Subcutaneous abdominal adipose tissue (tissue), 5 donors: Measurements from ENCODE around the gene EPHA6.

Source experiments
- H3K27ac ChIP-seq: one replicate; pipeline ENCODE4 v1.7.0; 2013; ENCODE audit warnings: low read depth, mild to moderate bottlenecking, inconsistent platforms, low read length, moderate library complexity
- H3K27me3 ChIP-seq, 5 donors: one replicate each; pipeline ENCODE4 v1.7.0; 2013; ENCODE audit warnings: low read length in 5 of 5, inconsistent platforms in 1 of 5; ENCODE audit not compliant: control insufficient read depth in 5 of 5, insufficient read depth in 4 of 5
- H3K36me3 ChIP-seq, 5 donors: one replicate each; pipeline ENCODE4 v1.7.0; 2013; ENCODE audit warnings: low read length in 5 of 5; ENCODE audit not compliant: control insufficient read depth in 5 of 5, insufficient read depth in 5 of 5
- H3K4me1 ChIP-seq, 5 donors: one replicate each; pipeline ENCODE4 v1.7.0; 2013; ENCODE audit warnings: low read length in 5 of 5, mild to moderate bottlenecking in 3 of 5, moderate library complexity in 1 of 5; ENCODE audit not compliant: control insufficient read depth in 5 of 5, insufficient read depth in 5 of 5
- H3K4me3 ChIP-seq, 5 donors: one replicate each; pipeline ENCODE4 v1.7.0; 2013; ENCODE audit warnings: low read length in 5 of 5, low read depth in 1 of 5
- H3K9ac ChIP-seq, 5 donors: one replicate each; pipeline ENCODE4 v1.7.0; 2013; ENCODE audit warnings: low read length in 5 of 5, mild to moderate bottlenecking in 4 of 5, moderate library complexity in 3 of 5
- H3K9me3 ChIP-seq, 5 donors: one replicate each; pipeline ENCODE4 v1.7.0; 2013; ENCODE audit warnings: low read length in 5 of 5; ENCODE audit not compliant: control insufficient read depth in 5 of 5
- donor health status: healthy.
- donor health status: healthy.
- donor health status: healthy.
- donor health status: healthy.
- donor health status: healthy.

EPHA6 gene

DNA sequence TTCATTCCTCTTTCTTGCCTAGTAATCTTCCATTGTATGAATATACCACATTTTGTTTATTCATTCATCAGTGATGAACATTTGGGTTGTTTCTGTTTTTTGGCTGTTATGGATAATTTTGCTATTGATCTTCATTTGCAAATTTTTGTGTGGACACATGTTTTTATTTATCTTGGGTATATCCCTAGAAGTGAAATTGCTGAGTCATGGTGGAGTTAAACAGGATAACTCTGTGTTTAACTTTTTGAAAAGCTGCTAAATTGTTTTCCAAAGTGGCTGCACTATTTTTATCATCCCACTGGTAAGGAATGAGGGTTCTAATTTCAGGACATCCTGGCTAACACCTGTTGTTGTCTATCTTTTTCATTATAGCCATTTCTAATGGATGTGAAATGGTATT lies 875.6 kb downstream of the EPHA6 start:
- Histone ChIP-seq H3K4me3 (no peak overlapping the region), H3K4me1 (no peaks in the 10 kb centered on the region), H3K9me3 (no peaks in the 10 kb centered on the region), H3K36me3 (no peaks in the 10 kb centered on the region), H3K27ac (no peak overlapping the region), H3K9ac (no peak overlapping the region), H3K27me3 (no peaks in the 10 kb centered on the region)

DNA sequence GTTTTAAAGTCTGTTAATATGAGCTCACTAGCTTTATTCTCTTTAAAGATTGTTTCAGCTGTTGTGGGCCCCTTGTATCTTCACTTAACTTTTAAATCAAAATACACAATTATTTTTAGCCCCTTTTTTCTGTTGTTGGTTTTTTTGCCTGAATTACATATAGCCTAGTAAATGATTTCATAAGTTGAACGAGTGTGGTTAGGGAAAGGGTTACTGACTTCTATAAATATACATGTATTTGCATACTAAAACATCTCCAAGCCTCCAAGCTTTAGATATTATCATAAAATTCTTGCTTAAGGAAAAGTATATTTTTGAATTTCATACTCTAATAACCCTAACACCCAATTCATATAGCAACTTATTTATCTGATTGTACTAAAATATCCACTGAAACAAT lies 877.0 kb downstream of the EPHA6 start:
- no peak overlapping the region for H3K27ac ChIP-seq
- H3K9ac ChIP-seq: no peak overlapping the region
- no peaks in the 10 kb centered on the region for H3K4me1 ChIP-seq
- H3K4me3 ChIP-seq: no peak overlapping the region
- H3K36me3 ChIP-seq: no peaks in the 10 kb centered on the region
- H3K27me3 ChIP-seq: no peaks in the 10 kb centered on the region
- H3K9me3 ChIP-seq: no peaks in the 10 kb centered on the region

- H3K36me3 ChIP-seq: no peaks in the 10 kb centered on the region
- no peak overlapping the region for H3K4me3 ChIP-seq
- H3K9me3 ChIP-seq: no peaks in the 10 kb centered on the region
- no peak overlapping the region for H3K27ac ChIP-seq
- H3K4me1 ChIP-seq: no peaks in the 10 kb centered on the region
- no peaks in the 10 kb centered on the region for H3K27me3 ChIP-seq
- H3K9ac ChIP-seq: no peak overlapping the region
These were observed 878.0 kb downstream of the EPHA6 start for GRCh38 chr3:97692389-97692788.

DNA sequence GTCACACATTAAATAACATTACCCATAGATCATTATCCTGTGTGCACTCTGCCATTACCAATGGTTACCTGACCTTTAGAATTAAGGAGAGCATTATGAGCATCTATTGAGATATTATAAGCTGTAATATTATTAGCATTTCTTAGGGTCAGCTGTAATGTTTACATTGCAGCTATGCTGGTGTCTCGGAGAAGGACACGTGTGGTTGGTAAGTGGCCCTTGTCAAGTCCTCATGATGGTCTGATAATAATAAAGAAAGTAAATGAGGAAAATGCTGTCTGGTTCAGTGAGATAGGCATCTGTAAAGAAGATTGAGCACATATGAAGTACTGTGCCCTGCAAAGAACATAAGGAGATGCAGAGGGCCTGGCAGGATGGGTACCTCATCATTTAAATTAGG lies 878.4 kb downstream of the EPHA6 start:
- no peak overlapping the region for H3K9ac ChIP-seq
- no peak overlapping the region for H3K27ac ChIP-seq
- H3K36me3 ChIP-seq: no peaks in the 10 kb centered on the region
- H3K4me1 ChIP-seq: no peaks in the 10 kb centered on the region
- no peaks in the 10 kb centered on the region for H3K9me3 ChIP-seq
- no peaks in the 10 kb centered on the region for H3K27me3 ChIP-seq
- no peak overlapping the region for H3K4me3 ChIP-seq

DNA sequence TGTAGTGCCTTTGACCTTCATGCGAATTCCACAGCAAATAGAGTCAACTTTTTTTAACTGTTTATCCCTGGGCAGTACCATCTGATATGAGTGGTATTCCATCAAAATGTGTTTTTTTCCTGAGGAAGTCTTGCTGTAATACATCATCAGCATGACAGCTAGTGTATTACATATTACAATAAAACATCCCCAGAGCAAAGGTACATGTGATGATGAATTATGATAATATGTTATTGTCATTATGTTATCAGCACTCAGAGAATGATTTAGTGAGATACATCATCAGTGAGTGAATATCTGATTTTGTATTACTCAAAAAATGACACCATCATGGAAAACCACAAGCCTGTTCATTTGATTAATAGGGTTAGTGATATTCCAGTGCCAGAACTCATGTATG lies 880.5 kb downstream of the EPHA6 start:
- no peaks in the 10 kb centered on the region for H3K36me3 ChIP-seq
- no peak overlapping the region for H3K4me3 ChIP-seq
- no peaks in the 10 kb centered on the region for H3K4me1 ChIP-seq
- H3K9me3 ChIP-seq: no peaks in the 10 kb centered on the region
- H3K27me3 ChIP-seq: no peaks in the 10 kb centered on the region
- no peak overlapping the region for H3K27ac ChIP-seq
- no peak overlapping the region for H3K9ac ChIP-seq

DNA sequence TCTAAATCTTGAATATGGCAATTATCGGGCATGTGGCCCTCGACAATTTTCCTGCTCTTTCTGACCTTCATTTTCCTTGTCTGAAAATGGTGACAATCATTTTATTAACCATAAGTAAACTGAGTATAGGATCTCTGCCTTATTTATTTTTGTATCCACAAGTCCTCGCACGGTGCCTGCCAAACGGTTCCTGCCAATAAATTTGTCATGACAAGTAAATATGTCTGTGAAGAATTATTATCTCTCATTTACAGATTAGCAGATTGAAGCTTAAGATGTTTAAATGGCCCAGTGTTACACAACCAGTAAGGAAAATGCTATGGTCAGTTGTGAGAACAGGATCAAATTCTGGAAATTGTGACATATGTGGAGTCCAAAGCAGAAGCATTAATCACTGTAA lies 884.3 kb downstream of the EPHA6 start:
- no peak overlapping the region for H3K4me3 ChIP-seq
- H3K4me1 ChIP-seq: peaks cover 0 to 5% (median 0%) of the 10 kb centered on the region in 5 donors
- H3K9ac ChIP-seq: no peak overlapping the region
- H3K27ac ChIP-seq: no peak overlapping the region
- H3K9me3 ChIP-seq: no peaks in the 10 kb centered on the region
- no peaks in the 10 kb centered on the region for H3K36me3 ChIP-seq
- no peaks in the 10 kb centered on the region for H3K27me3 ChIP-seq

- no peaks in the 10 kb centered on the region for H3K9me3 ChIP-seq
- no peak overlapping the region for H3K4me3 ChIP-seq
- no peaks in the 10 kb centered on the region for H3K27me3 ChIP-seq
- no peak overlapping the region for H3K27ac ChIP-seq
- no peaks in the 10 kb centered on the region for H3K36me3 ChIP-seq
- peaks cover 0 to 5% (median 0%) of the 10 kb centered on the region in 5 donors for H3K4me1 ChIP-seq
- no peak overlapping the region for H3K9ac ChIP-seq
These were observed 885.5 kb downstream of the EPHA6 start for GRCh38 chr3:97699889-97700288.

DNA sequence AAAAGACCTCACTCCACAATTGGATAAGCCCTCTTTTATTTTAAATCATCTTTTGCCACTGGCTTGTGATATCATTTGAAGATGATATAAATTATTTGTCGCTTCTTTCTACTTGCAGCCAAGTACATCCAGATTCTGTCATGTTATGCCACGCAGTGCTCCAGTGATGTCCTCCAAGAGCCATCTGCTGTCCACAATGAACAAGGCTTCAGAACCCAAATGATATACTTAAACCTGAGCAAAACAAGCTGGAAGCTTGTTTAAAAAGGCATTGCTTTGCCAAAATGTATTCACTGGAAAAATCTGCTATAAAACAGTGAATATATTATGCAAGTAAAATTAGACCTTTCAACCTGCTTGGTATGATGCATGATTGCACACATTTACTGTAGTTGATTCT lies 891.4 kb downstream of the EPHA6 start:
- H3K9me3 ChIP-seq: no peaks in the 10 kb centered on the region
- H3K36me3 ChIP-seq: no peaks in the 10 kb centered on the region
- no peak overlapping the region for H3K9ac ChIP-seq
- no peaks in the 10 kb centered on the region for H3K27me3 ChIP-seq
- H3K4me1 ChIP-seq: peaks cover 0 to 5% (median 0%) of the 10 kb centered on the region in 5 donors
- no peak overlapping the region for H3K4me3 ChIP-seq
- H3K27ac ChIP-seq: no peak overlapping the region

GRCh38 chr3:97706226-97706625 lies 891.8 kb downstream of the EPHA6 start:
- H3K9ac ChIP-seq: no peak overlapping the region
- peaks cover 0 to 5% (median 0%) of the 10 kb centered on the region in 5 donors for H3K4me1 ChIP-seq
- no peak overlapping the region for H3K4me3 ChIP-seq
- no peaks in the 10 kb centered on the region for H3K9me3 ChIP-seq
- H3K27me3 ChIP-seq: no peaks in the 10 kb centered on the region
- H3K27ac ChIP-seq: no peak overlapping the region
- H3K36me3 ChIP-seq: no peaks in the 10 kb centered on the region

DNA sequence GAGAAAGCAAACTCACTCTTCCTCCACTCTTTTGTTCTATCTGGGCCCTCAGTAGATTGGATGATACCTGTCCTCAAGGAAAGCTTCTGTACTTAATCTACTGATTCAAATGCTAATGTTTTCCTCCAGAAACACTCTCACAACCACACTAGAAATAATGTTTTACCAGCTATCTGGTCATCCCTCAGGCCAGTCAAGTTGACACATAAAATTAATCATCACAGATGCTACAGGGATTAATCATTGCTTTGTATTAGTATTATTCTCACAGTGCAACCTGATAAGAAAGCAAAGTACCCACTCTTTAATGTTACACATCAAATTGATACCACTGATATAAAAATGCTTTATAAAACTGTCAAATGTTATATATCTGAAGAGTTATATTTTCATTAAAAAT lies 897.3 kb downstream of the EPHA6 start:
- H3K4me1 ChIP-seq: peaks cover 0 to 5% (median 3%) of the 10 kb centered on the region in 5 donors
- H3K9ac ChIP-seq: no peak overlapping the region
- H3K27me3 ChIP-seq: no peaks in the 10 kb centered on the region
- H3K4me3 ChIP-seq: no peak overlapping the region
- no peaks in the 10 kb centered on the region for H3K9me3 ChIP-seq
- no peak overlapping the region for H3K27ac ChIP-seq
- H3K36me3 ChIP-seq: no peaks in the 10 kb centered on the region

DNA sequence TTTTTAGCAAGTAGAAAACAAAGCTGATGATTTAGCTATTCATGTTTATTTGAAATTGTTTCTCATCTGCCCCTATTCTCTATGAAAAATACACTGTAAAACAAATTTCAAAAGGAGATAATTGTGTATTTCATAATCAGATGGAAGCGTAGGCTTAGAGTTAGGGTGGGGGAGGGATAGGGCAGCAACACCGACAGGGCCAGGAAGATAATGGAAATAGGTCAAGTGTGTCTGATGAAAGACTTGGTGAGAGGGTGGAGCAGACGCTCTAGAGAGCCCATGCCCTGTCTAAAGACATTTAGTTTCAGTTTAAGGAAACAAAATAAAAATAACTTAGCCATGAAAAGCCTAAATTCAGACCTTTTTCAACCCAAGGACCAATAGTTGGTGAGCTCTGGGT lies 898.5 kb downstream of the EPHA6 start:
- Histone ChIP-seq H3K9ac (no peak overlapping the region), H3K27ac (no peak overlapping the region), H3K9me3 (no peaks in the 10 kb centered on the region), H3K36me3 (no peaks in the 10 kb centered on the region), H3K4me3 (no peak overlapping the region), H3K4me1 (peaks cover 0 to 5% (median 3%) of the 10 kb centered on the region in 5 donors), H3K27me3 (no peaks in the 10 kb centered on the region)
